IMR-90 (cell line): ENCODE data around the gene SIRT7.

ENCODE experiments used
- CTCF ChIP-seq: conservative IDR thresholded peaks from 2 replicates; pipeline ENCODE4 v1.5.1; 2012; ENCODE audit warnings: mild to moderate bottlenecking, low read depth, low read length, improper control_type of control experiment
- MAFK ChIP-seq: IDR thresholded peaks from 2 replicates; pipeline ENCODE4 v1.6.1; 2012; ENCODE audit warnings: low read depth, low read length, improper control_type of control experiment
- POLR2A ChIP-seq: IDR thresholded peaks from 2 replicates; pipeline ENCODE4 v1.6.1; 2012; ENCODE audit warnings: mild to moderate bottlenecking, low read depth, low read length
- RCOR1 ChIP-seq: IDR thresholded peaks from 2 replicates; pipeline ENCODE4 v1.6.1; 2012; ENCODE audit warnings: mild to moderate bottlenecking, low read length, improper control_type of control experiment; ENCODE audit not compliant: insufficient replicate concordance

- TF ChIP-seq CTCF: no peak
- no peak for TF ChIP-seq POLR2A
- TF ChIP-seq RCOR1: no peak
- TF ChIP-seq MAFK: no peak
Observed at GRCh38 chr17:81950501-81950900, 32.5 kb upstream of the SIRT7 start.
